HG03378 (cell line): ENCODE measurements around the gene VPS45.
"Not testable (repeated sequence)": the region's sequence is repeated elsewhere in the genome, so short reads cannot be mapped to it uniquely, and the experiment has no call there.

Source experiments
- ATAC-seq: cut with Tn5 transposase; IDR thresholded peaks from one replicate; pipeline ENCODE4 v1.9.1; 2021; ENCODE audit warnings: mild to moderate bottlenecking, moderate library complexity; ENCODE audit not compliant: unreplicated experiment

VPS45 gene

DNA sequence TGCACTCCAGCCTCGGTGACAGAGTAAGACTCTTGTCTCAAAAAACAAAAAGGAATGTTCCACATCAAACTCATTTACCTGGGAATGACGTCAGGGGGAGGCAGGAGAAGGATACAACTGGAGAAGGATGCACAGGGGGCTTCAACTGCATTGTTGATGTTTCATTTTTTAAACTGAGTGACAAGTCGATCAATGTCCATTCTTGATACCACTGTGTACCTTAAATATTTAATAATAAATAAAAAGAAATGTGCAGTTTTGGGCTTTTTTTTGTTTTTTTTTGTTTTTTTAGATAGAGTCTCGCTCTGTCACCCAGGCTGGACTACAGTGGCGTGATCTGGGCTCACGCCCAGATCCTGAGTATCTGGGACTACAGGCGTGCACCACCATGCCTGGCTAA, 117.9 kb downstream of the VPS45 start:
- no peak for ATAC-seq

DNA sequence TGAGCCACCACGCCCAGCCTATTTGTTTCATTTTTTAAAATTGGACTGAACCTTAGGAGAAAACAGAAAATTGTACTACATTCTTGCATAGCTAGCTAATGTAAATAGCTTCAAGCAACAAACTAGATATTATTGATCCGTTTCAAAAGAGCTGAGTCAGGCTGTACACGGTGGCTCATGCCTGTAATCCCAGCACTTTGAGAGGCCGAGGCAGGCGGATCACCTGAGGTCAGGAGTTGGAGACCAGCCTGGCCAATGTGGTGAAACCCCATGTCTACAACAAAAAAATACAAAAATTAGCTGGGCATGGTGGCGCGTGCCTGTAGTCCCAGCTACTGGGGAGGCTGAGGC, 118.8 kb downstream of the VPS45 start:
- not testable (repeated sequence) for ATAC-seq

DNA sequence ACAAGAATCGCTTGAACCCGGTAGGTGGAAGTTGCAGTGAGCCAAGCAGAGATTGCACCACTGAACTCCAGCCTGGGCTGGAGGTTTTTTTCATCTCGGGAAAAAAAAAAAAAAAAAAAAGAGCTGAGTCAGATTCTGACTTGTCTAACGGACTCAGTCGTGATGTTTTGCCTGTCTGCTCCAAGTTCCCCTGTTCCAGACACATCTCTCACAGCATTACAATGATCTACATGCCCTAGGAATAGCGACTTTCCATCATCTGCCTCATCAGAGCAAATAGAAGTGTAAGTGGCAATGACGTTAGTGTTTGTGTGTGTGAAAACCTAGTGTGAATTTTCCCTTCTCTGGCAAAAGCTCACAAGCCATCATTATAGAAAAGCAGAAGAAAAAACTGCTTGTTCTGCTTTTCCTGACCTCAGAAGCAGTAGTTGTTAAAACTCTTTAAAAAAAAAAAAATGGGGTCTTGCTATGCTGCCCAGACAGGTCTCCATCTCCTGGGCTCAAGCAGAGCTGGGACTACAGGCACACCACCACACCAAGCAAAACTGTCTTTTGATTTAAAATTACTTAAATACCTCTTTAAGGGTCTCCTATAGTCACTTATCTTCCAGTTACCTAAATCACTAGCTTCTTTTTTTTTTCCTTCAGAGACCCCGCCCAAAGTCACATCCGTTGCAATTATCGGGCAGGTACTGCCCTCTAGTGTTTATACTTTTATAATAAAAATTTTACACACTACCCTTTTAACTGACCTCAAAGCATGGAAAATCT, 119.4 kb downstream of the VPS45 start:
- ATAC-seq: no peak

DNA sequence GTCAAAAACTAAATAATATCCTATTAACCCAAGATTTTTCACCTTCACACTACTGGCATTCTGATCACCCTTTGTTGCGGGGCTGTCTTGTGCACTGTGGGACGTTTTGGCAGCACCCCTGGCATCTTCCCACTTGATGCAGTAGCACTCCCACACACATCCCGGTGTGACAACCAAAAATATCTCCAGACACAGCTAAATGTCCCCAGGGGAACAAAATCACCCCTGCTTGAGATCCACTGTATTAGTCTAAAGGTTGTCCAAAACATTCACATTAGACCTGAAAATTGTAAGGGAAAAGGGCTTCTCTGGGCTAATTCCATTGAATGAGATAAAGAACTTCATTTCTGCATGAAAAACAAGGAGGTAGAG, 120.0 kb downstream of the VPS45 start:
- ATAC-seq: no peak

DNA sequence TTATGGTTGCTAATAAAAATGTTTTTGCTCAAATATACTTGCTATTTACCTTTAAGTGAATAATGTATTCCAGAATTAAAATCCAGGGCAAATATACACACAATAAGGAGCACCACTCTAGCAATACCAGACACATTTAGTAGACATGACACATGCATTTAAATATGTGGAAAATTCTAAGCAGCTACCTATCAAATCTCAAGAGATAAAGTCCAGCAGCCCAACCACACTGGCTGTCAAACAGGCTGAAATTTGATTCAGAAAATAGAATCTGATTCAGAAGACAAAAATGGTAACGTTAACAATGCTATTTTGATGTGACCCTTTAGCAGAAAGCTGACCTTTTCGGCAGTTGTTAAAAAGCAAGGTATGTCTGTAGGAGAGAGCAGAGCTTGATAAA, 124.4 kb downstream of the VPS45 start:
- no peak for ATAC-seq

DNA sequence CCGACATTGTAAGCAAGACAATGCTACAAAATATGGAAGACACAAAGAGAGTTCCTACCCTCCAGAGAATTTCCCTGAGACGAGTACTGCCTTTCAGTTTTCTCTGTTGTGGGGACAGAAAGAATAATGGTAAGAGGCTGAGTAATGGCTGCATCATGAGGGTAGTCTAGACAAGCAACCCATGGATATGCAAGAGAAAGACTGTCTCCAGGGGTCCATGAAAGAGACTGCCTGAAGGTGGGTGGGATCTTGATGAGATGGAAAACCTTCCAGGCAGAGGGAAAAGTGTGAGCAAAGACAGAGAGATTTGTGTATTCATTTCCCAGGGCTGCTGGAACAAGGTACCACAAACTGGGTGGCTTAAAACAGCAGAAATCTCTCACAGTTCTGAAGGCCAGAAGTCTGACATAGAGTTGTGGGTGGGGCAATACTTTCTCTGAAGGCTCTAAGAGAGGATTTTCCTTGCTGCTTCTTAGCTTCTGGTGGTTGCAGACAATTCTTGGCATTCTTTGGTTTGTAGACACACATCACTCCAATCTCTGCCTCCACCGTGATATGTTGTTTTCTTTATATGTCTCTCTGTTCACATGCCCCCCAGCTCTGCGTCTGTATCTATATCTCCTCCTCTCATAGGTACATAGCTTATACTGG, 126.9 kb downstream of the VPS45 start:
- no peak for ATAC-seq
